ENCODE measurements around the gene CRYGS. TPM values are rescaled to one million over a fixed set of nuclear protein-coding genes. Genes with fewer than 3 reads are reported as not detected.

The CRYGS gene
- total and polyA plus RNA-seq, 4 donors: 2.5 to 24.8 (median 5.2) TPM

DNA sequence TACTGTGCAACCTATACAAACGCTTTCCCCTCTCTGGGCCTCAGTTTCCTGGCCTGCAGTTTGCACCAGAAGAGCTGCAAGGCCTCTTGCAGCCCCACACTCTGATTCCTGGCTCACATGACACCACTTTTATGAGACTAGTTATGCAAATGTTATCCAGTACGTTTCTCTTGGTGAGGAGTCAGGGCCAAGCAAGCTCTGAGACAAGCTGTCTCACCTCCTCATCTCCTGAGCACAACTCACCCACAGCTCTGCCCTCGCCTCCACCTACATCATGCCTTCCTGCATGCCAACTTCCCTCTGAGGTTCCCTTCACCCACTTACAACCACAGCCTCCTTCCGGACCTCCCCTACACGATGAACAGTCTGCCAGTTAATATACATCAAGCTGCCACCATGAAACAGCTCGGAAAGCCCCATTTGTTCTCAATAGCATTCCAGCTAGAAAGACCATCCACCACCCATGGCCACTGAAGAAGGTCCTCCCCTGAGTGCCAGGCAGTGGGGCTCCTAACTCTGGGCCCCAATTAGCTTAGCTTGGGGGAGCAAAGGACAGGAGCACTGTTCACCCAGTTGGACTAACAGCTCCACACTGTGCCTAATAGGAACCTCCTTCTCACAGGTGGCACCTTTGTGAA lies 25.0 kb downstream of the CRYGS start:
- Histone ChIP-seq H3K9me3 (ENCODE audit: control insufficient read depth, low read length) (peaks cover 3% of the 10 kb centered on the region), H3K36me3 (ENCODE audit: control insufficient read depth in 1 of 2, insufficient read depth in 2 of 2, low read length in 1 of 2) (no peaks in the 10 kb centered on the region), H3K27me3 (ENCODE audit: control insufficient read depth in 1 of 2, insufficient read depth in 2 of 2, low read length in 1 of 2) (no peaks in the 10 kb centered on the region), H3K4me3 (ENCODE audit: low read length in 2 of 2) (no peak overlapping the region), H3K27ac (ENCODE audit: low read depth in 1 of 2, low read length in 2 of 2) (no peak overlapping the region), H3K4me1 (ENCODE audit: control insufficient read depth in 1 of 2, insufficient read depth in 2 of 2, low read length in 2 of 2) (no peaks in the 10 kb centered on the region)
- no peak for DNase-seq
- WGBS, 2 donors: 71 to 72% methylated on average over 6 of the region's 6 CpGs
- intact Hi-C loops (cut with DNase I): no loop called here
- no peak for ATAC-seq (ENCODE audit: low FRiP score)

DNA sequence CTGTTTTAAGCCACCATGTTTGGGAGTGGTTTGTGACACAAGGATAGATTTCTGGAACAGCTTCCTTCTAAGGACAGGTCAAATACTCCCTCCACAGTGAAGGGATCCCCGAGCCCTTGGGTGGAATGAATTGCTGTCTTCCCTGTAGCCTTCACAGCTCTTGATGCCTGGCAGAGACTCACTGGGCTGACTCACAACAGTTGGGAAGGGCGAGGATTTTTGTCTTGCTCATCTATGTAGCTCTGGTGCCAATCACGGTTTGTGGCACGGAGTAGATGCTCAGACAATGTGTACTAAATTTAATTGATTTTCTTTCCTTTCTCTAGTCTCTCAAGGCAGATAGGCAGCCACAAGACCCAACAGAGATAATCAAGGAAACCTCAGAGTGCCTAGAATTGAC lies 27.0 kb downstream of the CRYGS start:
- Histone ChIP-seq H3K36me3 (ENCODE audit: control insufficient read depth in 1 of 2, insufficient read depth in 2 of 2, low read length in 1 of 2) (no peaks in the 10 kb centered on the region), H3K9me3 (ENCODE audit: control insufficient read depth, low read length) (peaks cover 3% of the 10 kb centered on the region), H3K4me3 (ENCODE audit: low read length in 2 of 2) (no peak overlapping the region), H3K27ac (ENCODE audit: low read depth in 1 of 2, low read length in 2 of 2) (no peak overlapping the region), H3K27me3 (ENCODE audit: control insufficient read depth in 1 of 2, insufficient read depth in 2 of 2, low read length in 1 of 2) (no peaks in the 10 kb centered on the region), H3K4me1 (ENCODE audit: control insufficient read depth in 1 of 2, insufficient read depth in 2 of 2, low read length in 2 of 2) (no peaks in the 10 kb centered on the region)
- 78 to 84% methylated on average over 4 of the region's 4 CpGs for WGBS, 2 donors
- no peak for DNase-seq
- no peak for ATAC-seq (ENCODE audit: low FRiP score)
- intact Hi-C loops (cut with DNase I): no loop called here

DNA sequence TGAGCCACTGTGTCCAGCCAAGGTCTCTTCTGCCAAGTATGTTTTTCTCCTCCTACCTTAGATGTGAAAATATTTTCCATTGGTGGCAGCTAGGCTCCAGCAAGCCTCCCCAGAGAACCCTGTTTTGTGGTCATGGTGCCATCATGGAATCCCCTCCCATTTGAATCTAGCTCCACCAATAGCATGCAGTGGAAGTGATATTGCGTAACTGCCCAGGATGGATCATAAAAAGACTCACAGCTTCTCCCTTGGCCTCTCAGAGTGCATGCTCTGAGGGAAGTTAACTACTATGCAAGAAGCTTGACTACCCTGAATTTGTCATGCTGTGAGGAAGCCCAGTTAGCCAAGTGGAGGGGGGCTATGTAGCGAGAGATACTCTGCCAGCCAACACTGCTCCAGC lies 27.5 kb downstream of the CRYGS start:
- Histone ChIP-seq H3K4me3 (ENCODE audit: low read length in 2 of 2) (no peak overlapping the region), H3K9me3 (ENCODE audit: control insufficient read depth, low read length) (peaks cover 3% of the 10 kb centered on the region), H3K36me3 (ENCODE audit: control insufficient read depth in 1 of 2, insufficient read depth in 2 of 2, low read length in 1 of 2) (no peaks in the 10 kb centered on the region), H3K27ac (ENCODE audit: low read depth in 1 of 2, low read length in 2 of 2) (no peak overlapping the region), H3K27me3 (ENCODE audit: control insufficient read depth in 1 of 2, insufficient read depth in 2 of 2, low read length in 1 of 2) (no peaks in the 10 kb centered on the region), H3K4me1 (ENCODE audit: control insufficient read depth in 1 of 2, insufficient read depth in 2 of 2, low read length in 2 of 2) (no peaks in the 10 kb centered on the region)
- no peak for DNase-seq
- intact Hi-C loops (cut with DNase I): no loop called here
- 93 to 97% methylated on average over 2 of the region's 2 CpGs for WGBS, 2 donors
- ATAC-seq (ENCODE audit: low FRiP score): no peak

DNA sequence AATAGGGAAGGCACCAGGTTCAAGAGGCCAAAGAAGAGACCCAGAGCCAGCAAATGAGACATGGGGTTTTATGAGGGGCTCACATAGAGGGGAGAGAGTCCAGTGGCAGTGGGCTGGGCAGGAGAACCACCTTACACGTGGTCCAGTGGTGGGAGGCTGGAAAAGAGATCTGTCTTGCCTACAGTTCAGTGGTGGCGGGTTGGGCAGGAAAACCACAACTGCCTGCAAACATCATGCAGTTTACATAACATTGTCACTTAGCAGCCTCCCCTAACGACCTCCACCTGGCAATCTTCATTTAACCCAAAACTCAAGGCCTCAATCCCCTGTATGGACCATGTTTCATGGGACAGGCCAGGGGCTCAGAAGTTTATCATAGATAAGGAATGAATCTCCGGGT lies 29.1 kb downstream of the CRYGS start:
- no peak for ATAC-seq (ENCODE audit: low FRiP score)
- DNase-seq: no peak
- H3K27ac ChIP-seq (ENCODE audit: low read depth in 1 of 2, low read length in 2 of 2): no peak overlapping the region
- peaks cover 3% of the 10 kb centered on the region for H3K9me3 ChIP-seq (ENCODE audit: control insufficient read depth, low read length)
- H3K4me1 ChIP-seq (ENCODE audit: control insufficient read depth in 1 of 2, insufficient read depth in 2 of 2, low read length in 2 of 2): no peaks in the 10 kb centered on the region
- intact Hi-C loops (cut with DNase I): no loop called here
- no peaks in the 10 kb centered on the region for H3K27me3 ChIP-seq (ENCODE audit: control insufficient read depth in 1 of 2, insufficient read depth in 2 of 2, low read length in 1 of 2)
- H3K4me3 ChIP-seq (ENCODE audit: low read length in 2 of 2): no peak overlapping the region
- WGBS, 2 donors: 78 to 80% methylated on average over 4 of the region's 4 CpGs
- no peaks in the 10 kb centered on the region for H3K36me3 ChIP-seq (ENCODE audit: control insufficient read depth in 1 of 2, insufficient read depth in 2 of 2, low read length in 1 of 2)

DNA sequence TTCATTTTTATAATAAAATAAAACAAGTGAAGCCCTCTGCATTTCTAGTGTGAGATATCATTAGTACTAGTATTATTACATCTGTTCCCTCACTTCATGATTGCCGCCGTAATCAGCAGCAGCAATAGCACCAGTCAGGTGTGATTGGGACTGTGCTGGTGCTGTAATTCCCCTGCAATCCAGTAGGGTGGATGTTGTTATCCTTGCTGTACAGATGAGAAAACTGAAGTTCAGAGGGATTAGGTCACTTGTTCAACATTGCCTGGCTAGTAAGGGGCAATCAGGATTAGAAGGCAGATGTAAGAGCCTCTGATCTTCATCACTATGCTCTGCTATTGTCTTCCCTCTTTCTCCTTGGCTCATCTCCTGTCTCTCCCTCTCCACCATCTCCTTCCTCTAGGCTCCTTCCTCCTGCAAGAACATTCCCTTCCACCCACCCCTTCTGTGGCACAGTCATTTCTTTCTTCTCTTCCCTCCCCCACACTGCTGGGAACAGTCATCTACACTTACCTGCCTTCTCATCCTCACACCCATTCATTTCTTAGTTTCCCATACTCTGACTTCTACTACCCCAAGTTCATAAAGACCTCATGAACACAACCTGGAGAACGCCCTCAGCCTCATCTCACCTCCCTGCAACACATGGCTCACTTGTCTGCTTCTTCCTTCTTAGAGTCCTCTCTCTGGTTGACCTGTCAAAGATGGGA lies 29.7 kb downstream of the CRYGS start:
- Histone ChIP-seq H3K27me3 (ENCODE audit: control insufficient read depth in 1 of 2, insufficient read depth in 2 of 2, low read length in 1 of 2) (no peaks in the 10 kb centered on the region), H3K9me3 (ENCODE audit: control insufficient read depth, low read length) (peaks cover 3% of the 10 kb centered on the region), H3K4me1 (ENCODE audit: control insufficient read depth in 1 of 2, insufficient read depth in 2 of 2, low read length in 2 of 2) (no peaks in the 10 kb centered on the region), H3K36me3 (ENCODE audit: control insufficient read depth in 1 of 2, insufficient read depth in 2 of 2, low read length in 1 of 2) (no peaks in the 10 kb centered on the region), H3K27ac (ENCODE audit: low read depth in 1 of 2, low read length in 2 of 2) (no peak overlapping the region), H3K4me3 (ENCODE audit: low read length in 2 of 2) (no peak overlapping the region)
- no peak for ATAC-seq (ENCODE audit: low FRiP score)
- intact Hi-C loops (cut with DNase I): no loop called here
- no peak for DNase-seq
- WGBS, 2 donors: 80 to 88% methylated on average over 3 of the region's 3 CpGs

DNA sequence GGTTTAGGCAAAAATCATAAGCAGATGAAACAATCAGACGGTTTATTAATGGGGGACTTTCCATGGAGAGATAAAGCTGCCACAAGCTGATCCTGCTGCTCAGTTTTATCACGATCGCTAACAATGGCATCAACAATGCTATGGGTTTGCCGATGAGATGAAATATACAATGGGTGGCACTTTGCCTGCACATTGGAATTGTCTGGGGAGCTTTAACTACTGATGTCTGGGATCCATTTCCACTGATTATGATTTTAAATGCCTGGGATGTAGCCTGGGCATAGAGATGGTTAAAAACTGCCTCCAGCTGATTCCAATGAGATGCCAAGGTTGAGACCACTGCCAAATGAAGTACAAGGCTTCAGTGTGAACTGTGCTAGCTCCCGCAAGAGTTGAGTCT lies 30.8 kb downstream of the CRYGS start:
- no peaks in the 10 kb centered on the region for H3K4me1 ChIP-seq (ENCODE audit: control insufficient read depth in 1 of 2, insufficient read depth in 2 of 2, low read length in 2 of 2)
- peaks cover 3% of the 10 kb centered on the region for H3K9me3 ChIP-seq (ENCODE audit: control insufficient read depth, low read length)
- H3K27ac ChIP-seq (ENCODE audit: low read depth in 1 of 2, low read length in 2 of 2): no peak overlapping the region
- DNase-seq (no peak), ATAC-seq (ENCODE audit: low FRiP score) (no peak)
- intact Hi-C loops (cut with DNase I): no loop called here
- H3K36me3 ChIP-seq (ENCODE audit: control insufficient read depth in 1 of 2, insufficient read depth in 2 of 2, low read length in 1 of 2): no peaks in the 10 kb centered on the region
- WGBS, 2 donors: 70% methylated on average over 5 of the region's 5 CpGs
- no peaks in the 10 kb centered on the region for H3K27me3 ChIP-seq (ENCODE audit: control insufficient read depth in 1 of 2, insufficient read depth in 2 of 2, low read length in 1 of 2)
- no peak overlapping the region for H3K4me3 ChIP-seq (ENCODE audit: low read length in 2 of 2)

DNA sequence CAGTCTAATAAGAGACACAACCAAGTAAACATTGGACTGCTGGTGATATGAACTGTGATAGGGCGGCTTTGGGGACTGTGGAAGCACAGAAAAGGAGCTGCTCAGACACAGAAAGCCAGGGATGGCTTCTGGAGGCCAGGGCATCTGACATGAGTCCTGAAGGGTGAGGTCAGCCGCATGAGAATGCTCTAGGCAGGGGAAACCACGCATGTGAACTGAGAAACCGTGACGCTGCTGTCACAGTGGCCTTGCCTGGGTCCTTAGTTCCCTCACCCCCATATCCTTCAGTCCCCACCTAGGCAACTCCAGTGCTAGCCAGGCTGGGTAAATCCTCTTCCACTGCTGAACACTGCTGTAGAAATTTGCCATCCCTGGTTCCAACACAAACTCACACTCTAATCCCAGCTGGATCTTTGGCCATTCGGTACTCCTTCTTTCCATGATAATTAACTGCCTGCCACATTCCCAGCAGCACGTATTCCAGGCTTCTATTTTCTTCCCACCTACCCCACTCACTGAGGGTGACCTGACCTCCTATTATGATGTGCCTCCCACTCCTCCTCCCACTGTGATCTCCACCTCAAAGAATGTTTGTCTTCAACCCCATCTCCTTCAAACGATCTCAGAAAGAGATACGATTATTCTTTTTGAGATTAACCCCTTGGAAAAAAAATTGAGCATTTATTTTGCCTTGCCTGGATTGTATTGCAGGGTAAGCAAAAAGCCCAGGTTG lies 31.4 kb downstream of the CRYGS start:
- Histone ChIP-seq H3K27ac (ENCODE audit: low read depth in 1 of 2, low read length in 2 of 2) (no peak overlapping the region), H3K4me3 (ENCODE audit: low read length in 2 of 2) (no peak overlapping the region), H3K27me3 (ENCODE audit: control insufficient read depth in 1 of 2, insufficient read depth in 2 of 2, low read length in 1 of 2) (no peaks in the 10 kb centered on the region), H3K9me3 (ENCODE audit: control insufficient read depth, low read length) (peaks cover 3% of the 10 kb centered on the region), H3K36me3 (ENCODE audit: control insufficient read depth in 1 of 2, insufficient read depth in 2 of 2, low read length in 1 of 2) (no peaks in the 10 kb centered on the region), H3K4me1 (ENCODE audit: control insufficient read depth in 1 of 2, insufficient read depth in 2 of 2, low read length in 2 of 2) (no peaks in the 10 kb centered on the region)
- ATAC-seq (ENCODE audit: low FRiP score) (no peak), DNase-seq (no peak)
- intact Hi-C loops (cut with DNase I): no loop called here
- WGBS, 2 donors: 53 to 56% methylated on average over 9 of the region's 9 CpGs

DNA sequence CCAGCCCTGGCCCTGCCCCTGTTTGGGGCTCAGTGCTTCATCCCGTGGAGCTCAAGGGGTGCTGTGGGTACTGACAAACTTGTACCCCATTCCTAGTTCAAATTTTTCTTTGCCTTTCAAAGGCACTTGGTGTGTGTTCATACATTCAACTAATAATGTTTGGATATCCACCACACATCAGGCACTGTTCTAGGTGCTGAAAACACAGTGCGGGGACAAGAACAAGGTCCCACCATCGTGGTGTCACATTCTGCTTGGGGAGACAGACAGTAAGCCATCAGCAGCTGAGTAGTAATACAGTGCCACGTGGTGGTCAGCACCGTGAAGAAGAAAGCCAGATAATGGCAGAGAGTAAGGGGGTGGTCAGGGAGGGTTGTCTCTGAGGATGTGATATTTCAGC lies 32.5 kb downstream of the CRYGS start:
- Histone ChIP-seq H3K27ac (ENCODE audit: low read depth in 1 of 2, low read length in 2 of 2) (no peak overlapping the region), H3K27me3 (ENCODE audit: control insufficient read depth in 1 of 2, insufficient read depth in 2 of 2, low read length in 1 of 2) (no peaks in the 10 kb centered on the region), H3K9me3 (ENCODE audit: control insufficient read depth, low read length) (peaks cover under 1% of the 10 kb centered on the region), H3K36me3 (ENCODE audit: control insufficient read depth in 1 of 2, insufficient read depth in 2 of 2, low read length in 1 of 2) (no peaks in the 10 kb centered on the region), H3K4me1 (ENCODE audit: control insufficient read depth in 1 of 2, insufficient read depth in 2 of 2, low read length in 2 of 2) (no peaks in the 10 kb centered on the region), H3K4me3 (ENCODE audit: low read length in 2 of 2) (no peak overlapping the region)
- ATAC-seq (ENCODE audit: low FRiP score): no peak
- DNase-seq: no peak
- intact Hi-C loops (cut with DNase I): no loop called here
- 71 to 72% methylated on average over 5 of the region's 5 CpGs for WGBS, 2 donors

DNA sequence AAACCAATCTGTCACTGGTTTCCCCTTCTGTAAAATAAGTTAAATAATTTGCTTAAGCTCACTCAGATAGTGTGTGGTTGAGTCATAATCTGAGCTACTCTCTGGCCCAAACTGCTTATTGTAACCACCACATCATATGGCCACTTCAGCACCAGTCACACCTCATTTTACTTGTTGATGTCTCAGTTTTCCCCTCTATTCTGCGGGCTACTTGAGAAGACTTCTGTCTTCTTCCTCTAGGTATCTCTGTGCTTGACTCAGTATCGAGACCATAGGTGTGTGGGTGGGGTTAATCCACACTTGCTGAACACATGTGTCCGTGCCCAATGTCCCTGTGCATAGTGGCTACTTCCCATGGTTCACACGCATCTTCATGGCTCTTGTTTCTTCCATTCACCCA lies 32.9 kb downstream of the CRYGS start:
- Histone ChIP-seq H3K4me3 (ENCODE audit: low read length in 2 of 2) (no peak overlapping the region), H3K36me3 (ENCODE audit: control insufficient read depth in 1 of 2, insufficient read depth in 2 of 2, low read length in 1 of 2) (no peaks in the 10 kb centered on the region), H3K27ac (ENCODE audit: low read depth in 1 of 2, low read length in 2 of 2) (no peak overlapping the region), H3K27me3 (ENCODE audit: control insufficient read depth in 1 of 2, insufficient read depth in 2 of 2, low read length in 1 of 2) (no peaks in the 10 kb centered on the region), H3K4me1 (ENCODE audit: control insufficient read depth in 1 of 2, insufficient read depth in 2 of 2, low read length in 2 of 2) (no peaks in the 10 kb centered on the region), H3K9me3 (ENCODE audit: control insufficient read depth, low read length) (no peaks in the 10 kb centered on the region)
- ATAC-seq (ENCODE audit: low FRiP score) (no peak), DNase-seq (no peak)
- 93% methylated on average over 4 of the region's 4 CpGs for WGBS, 2 donors
- intact Hi-C loops (cut with DNase I): no loop called here
